Neural progenitor cell (in vitro differentiated cells): Measurements from ENCODE around the gene TNNT3.

Experiments used
- EZH2 ChIP-seq: fragments of 200-600 bp; sonication (generic); IDR thresholded peaks from 2 replicates; pipeline ENCODE4 v1.6.1; 2017; ENCODE audit warnings: antibody characterized with exemption, mild to moderate bottlenecking, moderate library complexity
- EZH2phosphoT487 ChIP-seq: fragments of 200-600 bp; sonication (generic); IDR thresholded peaks from 2 replicates; pipeline ENCODE4 v1.6.1; 2017; ENCODE audit warnings: antibody characterized with exemption
- TF ChIP-seq, protein P1 (sequence below): fragments of 200-600 bp; sonication (generic); IDR thresholded peaks from 2 replicates; pipeline ENCODE4 v1.5.1; 2017; ENCODE audit warnings: antibody characterized with exemption, mild to moderate bottlenecking

GRCh38 chr11:1908618-1909017 lies 10.9 kb upstream of the TNNT3 start:
- TF ChIP-seq EZH2phosphoT487 (no peak), EZH2 (no peak)
- TF ChIP-seq, protein P1, sequence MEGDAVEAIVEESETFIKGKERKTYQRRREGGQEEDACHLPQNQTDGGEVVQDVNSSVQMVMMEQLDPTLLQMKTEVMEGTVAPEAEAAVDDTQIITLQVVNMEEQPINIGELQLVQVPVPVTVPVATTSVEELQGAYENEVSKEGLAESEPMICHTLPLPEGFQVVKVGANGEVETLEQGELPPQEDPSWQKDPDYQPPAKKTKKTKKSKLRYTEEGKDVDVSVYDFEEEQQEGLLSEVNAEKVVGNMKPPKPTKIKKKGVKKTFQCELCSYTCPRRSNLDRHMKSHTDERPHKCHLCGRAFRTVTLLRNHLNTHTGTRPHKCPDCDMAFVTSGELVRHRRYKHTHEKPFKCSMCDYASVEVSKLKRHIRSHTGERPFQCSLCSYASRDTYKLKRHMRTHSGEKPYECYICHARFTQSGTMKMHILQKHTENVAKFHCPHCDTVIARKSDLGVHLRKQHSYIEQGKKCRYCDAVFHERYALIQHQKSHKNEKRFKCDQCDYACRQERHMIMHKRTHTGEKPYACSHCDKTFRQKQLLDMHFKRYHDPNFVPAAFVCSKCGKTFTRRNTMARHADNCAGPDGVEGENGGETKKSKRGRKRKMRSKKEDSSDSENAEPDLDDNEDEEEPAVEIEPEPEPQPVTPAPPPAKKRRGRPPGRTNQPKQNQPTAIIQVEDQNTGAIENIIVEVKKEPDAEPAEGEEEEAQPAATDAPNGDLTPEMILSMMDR: no peak
